CD4-positive, alpha-beta T cell (primary cell): ENCODE results near the gene CFAP61. TPM values are rescaled to one million over a fixed set of nuclear protein-coding genes. Genes with fewer than 3 reads are reported as not detected.

Source experiments
- ATAC-seq: fragments of 200-7000 bp; cut with Tn5 transposase; one replicate; pipeline ENCODE4 v1.10.0; 2022; ENCODE audit warnings: mild to moderate bottlenecking; ENCODE audit not compliant: poor library complexity
- CTCF ChIA-PET: fragments of 350-600 bp; sonication (Branson Sonifier 250); formaldehyde crosslinking; loops from one replicate; lab custom pipeline; 2021; ENCODE audit warnings: antibody characterized with exemption, inconsistent platforms; lab: Charles Lee
- POLR2A ChIA-PET: fragments of 350-600 bp; sonication (Branson Sonifier 250); formaldehyde crosslinking; loops from one replicate; lab custom pipeline; 2021; ENCODE audit warnings: antibody characterized with exemption, inconsistent platforms; lab: Charles Lee
- DNase-seq, 14 experiments: peaks; one replicate each; pipeline ENCODE4 v3.0.0-alpha.2; 2013 to 2020; ENCODE audit warnings: mixed read lengths in 2 of 14
- H3K27ac ChIP-seq, 2 donors: one replicate each; pipeline versions ENCODE4 v1.5.1 to v1.7.0; 2013; ENCODE audit warnings: low read length in 2 of 2, low read depth in 1 of 2, mild to moderate bottlenecking in 1 of 2
- H3K27me3 ChIP-seq, 2 experiments: 1 replicate in 1 of 2; 2 replicates in 1 of 2; pipeline versions ENCODE4 v1.6.1 to v1.7.0; 2013; ENCODE audit warnings: low read length in 2 of 2, control low read depth in 1 of 2, mild to moderate bottlenecking in 1 of 2, moderate library complexity in 1 of 2; ENCODE audit not compliant: insufficient read depth in 2 of 2, control insufficient read depth in 1 of 2
- H3K36me3 ChIP-seq: one replicate; pipeline ENCODE4 v1.6.1; 2013; ENCODE audit warnings: low read length, control low read depth; ENCODE audit not compliant: insufficient read depth
- H3K4me1 ChIP-seq: one replicate; pipeline ENCODE4 v1.6.1; 2013; ENCODE audit warnings: low read length, control low read depth; ENCODE audit not compliant: insufficient read depth
- H3K4me3 ChIP-seq: one replicate; pipeline ENCODE4 v1.5.1; 2013; ENCODE audit warnings: mild to moderate bottlenecking, low read length, moderate library complexity
- H3K9me3 ChIP-seq, 2 experiments: 1 replicate in 1 of 2; 2 replicates in 1 of 2; pipeline versions ENCODE4 v1.6.1 to v1.7.0; 2013; ENCODE audit warnings: low read length in 2 of 2, mild to moderate bottlenecking in 2 of 2, control low read depth in 1 of 2, moderate library complexity in 1 of 2; ENCODE audit not compliant: control insufficient read depth in 1 of 2, insufficient read depth in 1 of 2
- H3K27ac Mint-ChIP-seq: one replicate; pipeline ENCODE4 v1.8.0; 2020; ENCODE audit warnings: mixed read lengths
- H3K27me3 Mint-ChIP-seq: one replicate; pipeline ENCODE4 v1.8.0; 2021; ENCODE audit warnings: mixed read lengths
- H3K36me3 Mint-ChIP-seq: one replicate; pipeline ENCODE4 v1.8.0; 2021; ENCODE audit warnings: low read depth, mixed read lengths
- H3K4me1 Mint-ChIP-seq: one replicate; pipeline ENCODE4 v1.8.0; 2021; ENCODE audit warnings: low read depth, mixed read lengths
- H3K4me3 Mint-ChIP-seq: one replicate; pipeline ENCODE4 v1.8.0; 2020; ENCODE audit warnings: mild to moderate bottlenecking, mixed read lengths
- H3K9me3 Mint-ChIP-seq: one replicate; pipeline ENCODE4 v1.8.0; 2020; ENCODE audit warnings: mixed read lengths
- intact Hi-C, 2 experiments: fragments of 100-400 bp; cut with DNase I in 1 of 2; cut with micrococcal nuclease in 1 of 2; formaldehyde crosslinking; loops; one replicate each; pipeline versions ENCODE4 v1.15.1 to v1.9.0; 2023 to 2025; cut with DNase I, micrococcal nuclease
- total RNA-seq, 174 experiments: library from RNA in 2 of 174; stranded (reverse) in 2 of 174; gene quantifications; one replicate each; pipeline ENCODE4 v1.2.3 and lab custom pipeline; 2021 to 2026
- TF ChIP-seq, protein P1 (sequence below): fragments of 200-600 bp; IDR thresholded peaks from one replicate; pipeline ENCODE4 v1.8.0; 2022; ENCODE audit warnings: antibody characterized with exemption, mild to moderate bottlenecking

CFAP61 gene
- total RNA-seq, 2 experiments from 2014 or later: not detected

DNA sequence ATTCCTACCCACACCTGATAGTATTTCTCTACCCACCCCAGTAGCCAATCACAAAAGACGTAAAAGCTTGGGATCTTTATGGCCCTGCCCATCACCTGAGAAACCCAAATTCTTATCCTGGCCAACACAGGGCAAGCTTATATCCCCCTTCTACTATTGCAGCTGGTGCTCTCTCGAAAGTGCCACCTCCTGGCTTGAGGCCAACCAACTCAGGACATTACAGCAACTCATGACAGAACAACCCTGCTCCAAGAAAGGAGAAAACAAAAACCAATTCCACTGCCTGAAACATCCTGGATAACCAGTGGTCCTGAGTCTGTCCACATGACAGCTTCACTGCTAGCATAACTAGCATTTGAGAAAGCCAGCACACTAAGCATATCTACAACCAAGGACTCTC lies 97.9 kb downstream of the CFAP61 start:
- POLR2A ChIA-PET: no interaction called here
- H3K4me1 ChIP-seq: no peaks in the 10 kb centered on the region
- no peak overlapping the region for H3K4me3 Mint-ChIP-seq
- H3K36me3 Mint-ChIP-seq: no peaks in the 10 kb centered on the region
- H3K4me3 ChIP-seq: no peak overlapping the region
- no peaks in the 10 kb centered on the region for H3K4me1 Mint-ChIP-seq
- TF ChIP-seq, protein P1, sequence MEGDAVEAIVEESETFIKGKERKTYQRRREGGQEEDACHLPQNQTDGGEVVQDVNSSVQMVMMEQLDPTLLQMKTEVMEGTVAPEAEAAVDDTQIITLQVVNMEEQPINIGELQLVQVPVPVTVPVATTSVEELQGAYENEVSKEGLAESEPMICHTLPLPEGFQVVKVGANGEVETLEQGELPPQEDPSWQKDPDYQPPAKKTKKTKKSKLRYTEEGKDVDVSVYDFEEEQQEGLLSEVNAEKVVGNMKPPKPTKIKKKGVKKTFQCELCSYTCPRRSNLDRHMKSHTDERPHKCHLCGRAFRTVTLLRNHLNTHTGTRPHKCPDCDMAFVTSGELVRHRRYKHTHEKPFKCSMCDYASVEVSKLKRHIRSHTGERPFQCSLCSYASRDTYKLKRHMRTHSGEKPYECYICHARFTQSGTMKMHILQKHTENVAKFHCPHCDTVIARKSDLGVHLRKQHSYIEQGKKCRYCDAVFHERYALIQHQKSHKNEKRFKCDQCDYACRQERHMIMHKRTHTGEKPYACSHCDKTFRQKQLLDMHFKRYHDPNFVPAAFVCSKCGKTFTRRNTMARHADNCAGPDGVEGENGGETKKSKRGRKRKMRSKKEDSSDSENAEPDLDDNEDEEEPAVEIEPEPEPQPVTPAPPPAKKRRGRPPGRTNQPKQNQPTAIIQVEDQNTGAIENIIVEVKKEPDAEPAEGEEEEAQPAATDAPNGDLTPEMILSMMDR: no peak
- no peak for ATAC-seq
- CTCF ChIA-PET: no interaction called here
- H3K27ac ChIP-seq: no peak overlapping the region
- no peak overlapping the region for H3K27ac Mint-ChIP-seq
- intact Hi-C loops: no loop called here
- peaks cover 7 to 8% of the 10 kb centered on the region in 2 experiments for H3K9me3 ChIP-seq
- peaks cover 8% of the 10 kb centered on the region for H3K9me3 Mint-ChIP-seq
- no peak for DNase-seq
- H3K27me3 ChIP-seq: no peaks in the 10 kb centered on the region
- H3K27me3 Mint-ChIP-seq: peaks cover 13% of the 10 kb centered on the region
- no peaks in the 10 kb centered on the region for H3K36me3 ChIP-seq

DNA sequence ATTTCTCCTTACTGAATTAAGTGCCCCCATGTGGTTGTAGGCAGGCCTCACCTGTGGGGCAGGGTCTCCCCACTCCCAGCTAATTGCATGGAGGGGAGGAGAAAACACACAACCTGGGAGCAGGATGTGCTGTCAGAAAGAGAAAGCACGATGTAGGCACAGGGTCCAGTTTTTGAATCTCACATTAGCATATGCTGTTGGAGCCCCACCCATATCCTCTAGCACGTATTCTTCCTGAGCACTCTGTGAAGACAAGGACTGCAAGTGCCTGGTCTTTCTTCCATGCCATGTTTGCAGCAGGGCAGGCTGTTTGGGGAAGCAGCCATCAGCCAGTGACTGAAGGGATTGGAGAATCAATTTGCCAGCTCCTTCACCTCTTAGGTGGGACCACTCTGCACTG lies 108.2 kb downstream of the CFAP61 start:
- Histone ChIP-seq H3K9me3 (peaks cover 0 to 5% of the 10 kb centered on the region in 2 experiments), H3K4me1 (no peaks in the 10 kb centered on the region), H3K27me3 (no peaks in the 10 kb centered on the region), H3K27ac (no peak overlapping the region), H3K4me3 (no peak overlapping the region), H3K36me3 (no peaks in the 10 kb centered on the region)
- intact Hi-C loops: no loop called here
- DNase-seq (no peak), ATAC-seq (no peak)
- TF ChIP-seq, protein P1: no peak
- Mint-ChIP-seq H3K27me3 (peaks cover 6% of the 10 kb centered on the region), H3K4me3 (no peak overlapping the region), H3K27ac (no peak overlapping the region), H3K4me1 (no peaks in the 10 kb centered on the region), H3K36me3 (no peaks in the 10 kb centered on the region), H3K9me3 (peaks cover 3% of the 10 kb centered on the region)
- POLR2A ChIA-PET: no interaction called here
- CTCF ChIA-PET: no interaction called here

DNA sequence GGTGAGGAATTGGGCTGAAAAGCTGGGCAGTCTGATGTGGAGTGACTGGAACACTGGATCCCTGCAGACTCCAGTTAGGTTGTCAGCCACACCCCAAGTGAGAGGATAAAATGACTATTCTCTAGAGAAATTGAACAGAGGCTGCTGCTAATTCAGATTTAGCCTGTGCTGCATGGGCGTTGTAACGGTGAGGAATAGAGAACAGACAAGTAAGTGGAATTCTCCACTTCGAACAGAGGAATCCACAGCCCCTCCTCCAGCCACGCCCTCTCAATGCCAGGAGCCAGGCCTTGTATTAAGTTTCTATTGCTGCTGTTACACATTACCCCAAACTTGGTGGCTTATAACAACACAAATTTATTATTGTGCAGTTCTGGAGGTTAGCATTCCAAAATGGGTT lies 109.3 kb downstream of the CFAP61 start:
- Histone ChIP-seq H3K27ac (no peak overlapping the region), H3K9me3 (peaks cover 0 to 5% of the 10 kb centered on the region in 2 experiments), H3K4me3 (no peak overlapping the region), H3K27me3 (no peaks in the 10 kb centered on the region), H3K4me1 (no peaks in the 10 kb centered on the region), H3K36me3 (no peaks in the 10 kb centered on the region)
- H3K27me3 Mint-ChIP-seq: peaks cover 6% of the 10 kb centered on the region
- ATAC-seq (no peak), DNase-seq (no peak)
- POLR2A ChIA-PET: no interaction called here
- peaks cover 3% of the 10 kb centered on the region for H3K9me3 Mint-ChIP-seq
- H3K4me3 Mint-ChIP-seq: no peak overlapping the region
- TF ChIP-seq, protein P1: no peak
- H3K27ac Mint-ChIP-seq: no peak overlapping the region
- H3K4me1 Mint-ChIP-seq: no peaks in the 10 kb centered on the region
- no peaks in the 10 kb centered on the region for H3K36me3 Mint-ChIP-seq
- intact Hi-C loops: no loop called here
- CTCF ChIA-PET: no interaction called here
